K562 (cell line): ENCODE data around the gene SLC9A3. TPM values are rescaled to one million over a fixed set of nuclear protein-coding genes. Genes with fewer than 3 reads are reported as not detected.

Experiments
- AFF1 ChIP-seq, 2 experiments: fragments of 450-650 bp; IDR thresholded peaks; 2 replicates each; pipeline ENCODE4 v1.6.1; 2018; ENCODE audit warnings: mild to moderate bottlenecking in 2 of 2, low read depth in 1 of 2; ENCODE audit not compliant: partially characterized antibody in 2 of 2
- ARHGAP35 ChIP-seq: fragments of 450-650 bp; IDR thresholded peaks from 2 replicates; pipeline ENCODE4 v1.6.1; 2018; ENCODE audit not compliant: partially characterized antibody
- ARID2 ChIP-seq: fragments of 450-650 bp; IDR thresholded peaks from 2 replicates; pipeline ENCODE4 v1.6.1; 2017; ENCODE audit warnings: antibody characterized with exemption, mild to moderate bottlenecking
- ASH1L ChIP-seq: fragments of 450-650 bp; IDR thresholded peaks from 2 replicates; pipeline ENCODE4 v1.6.1; 2018; ENCODE audit warnings: borderline replicate concordance, mild to moderate bottlenecking, low read depth; ENCODE audit not compliant: partially characterized antibody
- ATF4 ChIP-seq: fragments of 450-650 bp; formaldehyde crosslinking; IDR thresholded peaks from 2 replicates; pipeline ENCODE4 v1.4.0; 2022; ENCODE audit warnings: mild to moderate bottlenecking, moderate library complexity
- C11orf30 ChIP-seq: fragments of 450-650 bp; IDR thresholded peaks from 2 replicates; pipeline ENCODE4 v1.6.1; 2016; ENCODE audit warnings: low read depth, mild to moderate bottlenecking
- E2F8 ChIP-seq: fragments of 450-650 bp; IDR thresholded peaks from 2 replicates; pipeline ENCODE4 v1.7.1; 2018; ENCODE audit warnings: mild to moderate bottlenecking, low read depth; ENCODE audit not compliant: partially characterized antibody
- MYNN ChIP-seq, 2 experiments: sonication (generic); formaldehyde crosslinking in 1 of 2; IDR thresholded peaks; 2 replicates each; pipeline versions ENCODE4 v1.5.0 to v1.6.1; 2016 to 2020; ENCODE audit warnings: antibody characterized with exemption in 1 of 2, missing genetic modification reagents in 1 of 2
- NR4A1 ChIP-seq, 2 experiments: fragments of 250-450 bp in 1 of 2; fragments of 450-650 bp in 1 of 2; sonication (Bioruptor Pico) in 1 of 2; IDR thresholded peaks; 2 replicates each; pipeline versions ENCODE4 v1.4.0 to v1.6.1; 2016 to 2020; ENCODE audit warnings: mild to moderate bottlenecking in 2 of 2, missing compliant biosample characterization in 1 of 2, missing genetic modification characterization in 1 of 2, moderate library complexity in 1 of 2
- SNAPC5 ChIP-seq: fragments of 250-450 bp; sonication (Bioruptor Pico); IDR thresholded peaks from 2 replicates; pipeline ENCODE4 v1.8.0; 2021; ENCODE audit warnings: moderate library complexity, mild to moderate bottlenecking, inconsistent platforms
- ZNF23 ChIP-seq: fragments of 250-450 bp; sonication (Bioruptor Pico); IDR thresholded peaks from 2 replicates; pipeline ENCODE4 v1.4.0; 2020; ENCODE audit warnings: mild to moderate bottlenecking
- ZNF274 ChIP-seq: IDR thresholded peaks from 2 replicates; pipeline ENCODE4 v1.6.1; 2011; ENCODE audit warnings: low read depth, mild to moderate bottlenecking, low read length, moderate library complexity, borderline replicate concordance
- ZNF280A ChIP-seq: fragments of 450-650 bp; IDR thresholded peaks from 2 replicates; pipeline ENCODE4 v1.6.1; 2018; ENCODE audit warnings: mild to moderate bottlenecking, low read depth; ENCODE audit not compliant: partially characterized antibody
- ZNF311 ChIP-seq: fragments of 250-450 bp; sonication (Bioruptor Pico); IDR thresholded peaks from 2 replicates; pipeline ENCODE4 v1.4.0; 2020; ENCODE audit warnings: mild to moderate bottlenecking, moderate library complexity
- ZNF507 ChIP-seq: conservative IDR thresholded peaks from 2 replicates; pipeline ENCODE4 v1.6.1; 2017; ENCODE audit warnings: missing genetic modification characterization, missing compliant biosample characterization
- ZZZ3 ChIP-seq: fragments of 450-650 bp; IDR thresholded peaks from 2 replicates; pipeline ENCODE4 v1.6.1; 2016; ENCODE audit warnings: antibody characterized with exemption, mild to moderate bottlenecking, moderate library complexity
- polyA plus RNA-seq, 8 experiments: library from polyadenylated mRNA; depleted of rRNA in 4 of 8; stranded (reverse) in 5 of 8; unstranded in 3 of 8; fragments of >200 nt; fragmentation: Nextera tagmentation in 2 of 8; fragmentation: Illumina TruSeq in 1 of 8; extraction: Ambion mirVana in 2 of 8; extraction: Trizol in 1 of 8; gene quantifications; 2 replicates each; pipeline versions ENCODE4 v1.2.1 to v1.2.3, GENCODE V29; 2011 to 2014; ENCODE audit warnings: inconsistent platforms in 1 of 8, missing spikeins in 1 of 8
- total RNA-seq, 7 experiments: library from RNA; depleted of rRNA in 6 of 7; stranded (reverse); fragments of >200 nt in 6 of 7; fragmentation: Illumina TruSeq in 2 of 7; extraction: Trizol in 2 of 7; gene quantifications; 2 replicates each; pipeline versions ENCODE4 v1.2.1 to v1.2.3, GENCODE V29; 2011 to 2021; ENCODE audit warnings: low replicate concordance in 1 of 7

SLC9A3 gene
- total and polyA plus RNA-seq, 9 of the 15 experiments (the other 6 are each of a cell fraction or from before 2014, with no cell fraction given), result 1.5 to 5.8 (median 3.7) TPM; not detected in 2

- TF ChIP-seq ZNF280A, result no peak
- no peak for TF ChIP-seq AFF1 (IDR thresholded peaks at IDR 0.05; ENCODE audit: low read depth in 1 of 2, partially characterized antibody in 2 of 2)
- TF ChIP-seq NR4A1 (CRISPR knock-in tag; IDR thresholded peaks at IDR 0.05), result peak; percentile 95
- TF ChIP-seq NR4A1 (tag; IDR thresholded peaks at IDR 0.05), result peak; percentile 75
- no peak for TF ChIP-seq ZNF23 (CRISPR knock-in tag)
- TF ChIP-seq ZNF311 (CRISPR knock-in tag), result 0 out of 2 replicates have a peak, but pooled peaks have one; percentile 20
- 0 out of 2 replicates have a peak, but pooled peaks have one; percentile 8 for TF ChIP-seq ATF4 (CRISPR knock-in tag)
- TF ChIP-seq ZNF274, result no peak
- no peak for TF ChIP-seq E2F8
- TF ChIP-seq ASH1L, result no peak
- no peak for TF ChIP-seq MYNN (IDR thresholded peaks at IDR 0.05)
- TF ChIP-seq MYNN (CRISPR knock-in tag; IDR thresholded peaks at IDR 0.05), result no peak
- TF ChIP-seq ARHGAP35, result no peak
- TF ChIP-seq C11orf30, result no peak
- no peak for TF ChIP-seq ZNF507 (tag)
- no peak for TF ChIP-seq ZZZ3
- TF ChIP-seq ARID2, result no peak
- TF ChIP-seq SNAPC5, result no peak
Measured at GRCh38 chr5:472656-473550, 51.3 kb downstream of the SLC9A3 start (continued).
